KMS-11 (cell line): ENCODE data around the gene PLP2.

Experiments used
- H2AFZ ChIP-seq: fragments of 200-600 bp; sonication (generic); 2 replicates; pipeline ENCODE4 v1.6.1; 2016; ENCODE audit warnings: antibody characterized with exemption, mixed run types, low read depth
- H3K27ac ChIP-seq: fragments of 200-600 bp; sonication (generic); 2 replicates; pipeline ENCODE4 v1.6.1; 2016; ENCODE audit warnings: mild to moderate bottlenecking, mixed run types
- H3K27me3 ChIP-seq: fragments of 200-600 bp; sonication (generic); 2 replicates; pipeline ENCODE4 v1.6.1; 2017; ENCODE audit warnings: mild to moderate bottlenecking, low read depth, mixed run types, moderate library complexity; ENCODE audit not compliant: insufficient read depth
- H3K36me3 ChIP-seq: fragments of 200-600 bp; sonication (generic); 2 replicates; pipeline ENCODE4 v1.6.1; 2017; ENCODE audit warnings: mild to moderate bottlenecking, mixed run types; ENCODE audit not compliant: insufficient read depth
- H3K4me1 ChIP-seq: fragments of 200-600 bp; sonication (generic); 2 replicates; pipeline ENCODE4 v1.6.1; 2016; ENCODE audit warnings: mild to moderate bottlenecking, low read depth, mixed run types; ENCODE audit not compliant: poor library complexity, severe bottlenecking
- H3K4me2 ChIP-seq: fragments of 200-600 bp; sonication (generic); 2 replicates; pipeline ENCODE4 v1.7.0; 2016; ENCODE audit warnings: mild to moderate bottlenecking, mixed run types
- H3K4me3 ChIP-seq: fragments of 200-600 bp; sonication (generic); IDR thresholded peaks from 2 replicates; pipeline ENCODE4 v1.6.1; 2017; ENCODE audit warnings: low read depth, low read length, mixed read lengths; ENCODE audit not compliant: insufficient read depth
- H3K79me2 ChIP-seq: fragments of 200-600 bp; sonication (generic); 2 replicates; pipeline ENCODE4 v1.6.1; 2016; ENCODE audit warnings: low read depth, mixed run types; ENCODE audit not compliant: insufficient read depth
- H3K9ac ChIP-seq: fragments of 200-600 bp; sonication (generic); 2 replicates; pipeline ENCODE4 v1.6.1; 2016; ENCODE audit warnings: mild to moderate bottlenecking, mixed run types
- H4K20me1 ChIP-seq: fragments of 200-600 bp; sonication (generic); 2 replicates; pipeline ENCODE4 v1.6.1; 2016; ENCODE audit warnings: mild to moderate bottlenecking, mixed run types; ENCODE audit not compliant: insufficient read depth
- TF ChIP-seq, protein P1 (sequence below): fragments of 200-600 bp; sonication (generic); conservative IDR thresholded peaks from 2 replicates; pipeline ENCODE4 v1.6.1; 2017; ENCODE audit warnings: low read depth, mild to moderate bottlenecking, antibody characterized with exemption, low read length, moderate library complexity, mixed read lengths

Gene PLP2

GRCh38 chrX:49176421-49177326, 5.0 kb downstream of the PLP2 start:
- TF ChIP-seq, protein P1, sequence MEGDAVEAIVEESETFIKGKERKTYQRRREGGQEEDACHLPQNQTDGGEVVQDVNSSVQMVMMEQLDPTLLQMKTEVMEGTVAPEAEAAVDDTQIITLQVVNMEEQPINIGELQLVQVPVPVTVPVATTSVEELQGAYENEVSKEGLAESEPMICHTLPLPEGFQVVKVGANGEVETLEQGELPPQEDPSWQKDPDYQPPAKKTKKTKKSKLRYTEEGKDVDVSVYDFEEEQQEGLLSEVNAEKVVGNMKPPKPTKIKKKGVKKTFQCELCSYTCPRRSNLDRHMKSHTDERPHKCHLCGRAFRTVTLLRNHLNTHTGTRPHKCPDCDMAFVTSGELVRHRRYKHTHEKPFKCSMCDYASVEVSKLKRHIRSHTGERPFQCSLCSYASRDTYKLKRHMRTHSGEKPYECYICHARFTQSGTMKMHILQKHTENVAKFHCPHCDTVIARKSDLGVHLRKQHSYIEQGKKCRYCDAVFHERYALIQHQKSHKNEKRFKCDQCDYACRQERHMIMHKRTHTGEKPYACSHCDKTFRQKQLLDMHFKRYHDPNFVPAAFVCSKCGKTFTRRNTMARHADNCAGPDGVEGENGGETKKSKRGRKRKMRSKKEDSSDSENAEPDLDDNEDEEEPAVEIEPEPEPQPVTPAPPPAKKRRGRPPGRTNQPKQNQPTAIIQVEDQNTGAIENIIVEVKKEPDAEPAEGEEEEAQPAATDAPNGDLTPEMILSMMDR = no peak
- no peak overlapping the region for H2AFZ ChIP-seq
- H3K27ac ChIP-seq = no peak overlapping the region
- no peaks in the 10 kb centered on the region for H4K20me1 ChIP-seq
- no peaks in the 10 kb centered on the region for H3K36me3 ChIP-seq
- H3K4me3 ChIP-seq = no peak overlapping the region
- no peak overlapping the region for H3K9ac ChIP-seq
- peaks cover 16% of the 10 kb centered on the region for H3K4me1 ChIP-seq
- no peak overlapping the region for H3K4me2 ChIP-seq
- peaks cover 17% of the 10 kb centered on the region; the same call in 1 of the 2 replicates for H3K79me2 ChIP-seq
- H3K27me3 ChIP-seq = no peaks in the 10 kb centered on the region

- Histone ChIP-seq H3K4me1 (peaks cover 16% of the 10 kb centered on the region), H3K27me3 (no peaks in the 10 kb centered on the region), H3K27ac (no peak overlapping the region), H4K20me1 (no peaks in the 10 kb centered on the region), H2AFZ (no peak overlapping the region), H3K36me3 (no peaks in the 10 kb centered on the region), H3K4me2 (no peak overlapping the region), H3K79me2 (peaks cover 17% of the 10 kb centered on the region; the same call in 1 of the 2 replicates), H3K4me3 (no peak overlapping the region), H3K9ac (no peak overlapping the region)
- TF ChIP-seq, protein P1 = no peak
These were observed 5.7 kb downstream of the PLP2 start for GRCh38 chrX:49177338-49177833.

- TF ChIP-seq, protein P1 = no peak
- peaks cover 12% of the 10 kb centered on the region; the same call in 1 of the 2 replicates for H3K79me2 ChIP-seq
- H3K27me3 ChIP-seq = no peaks in the 10 kb centered on the region
- no peak overlapping the region for H3K4me3 ChIP-seq
- H3K4me1 ChIP-seq = peaks cover 14% of the 10 kb centered on the region
- H2AFZ ChIP-seq = no peak overlapping the region
- no peak overlapping the region for H3K9ac ChIP-seq
- H3K27ac ChIP-seq = no peak overlapping the region
- no peaks in the 10 kb centered on the region for H4K20me1 ChIP-seq
- H3K36me3 ChIP-seq = no peaks in the 10 kb centered on the region
- no peak overlapping the region for H3K4me2 ChIP-seq
These were observed 6.3 kb downstream of the PLP2 start for GRCh38 chrX:49177873-49178480.

DNA sequence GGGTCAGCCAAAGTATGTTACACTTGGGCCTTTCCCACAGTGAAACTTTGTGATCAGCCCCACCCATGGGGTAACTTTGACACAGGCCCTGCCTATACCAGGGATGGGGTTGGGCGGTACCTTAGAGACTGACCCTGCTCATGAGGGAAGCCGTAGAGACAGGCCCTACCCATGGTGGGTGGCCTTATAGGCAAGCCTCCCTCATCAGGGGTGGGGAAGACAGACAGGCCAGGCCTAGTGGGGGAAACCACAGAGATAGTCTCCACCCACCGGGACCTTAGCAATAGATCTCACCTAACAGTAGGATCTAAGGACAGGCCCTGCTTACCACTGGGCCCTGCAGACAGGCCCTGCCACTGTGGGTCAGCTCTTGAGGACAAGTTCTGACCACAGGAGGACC, 6.8 kb downstream of the PLP2 start:
- TF ChIP-seq, protein P1 = no peak
- Histone ChIP-seq H4K20me1 (no peaks in the 10 kb centered on the region), H3K9ac (no peak overlapping the region), H3K4me2 (no peak overlapping the region), H3K27me3 (no peaks in the 10 kb centered on the region), H3K36me3 (no peaks in the 10 kb centered on the region), H3K4me3 (no peak overlapping the region), H3K27ac (no peak overlapping the region), H3K79me2 (0 out of 2 replicates have a peak, but pooled peaks cover 7% of the 10 kb centered on the region), H2AFZ (no peak overlapping the region), H3K4me1 (peaks cover 8% of the 10 kb centered on the region)
